Lung (tissue), 12 donors: ENCODE measurements around the gene GGTLC2. TPM values are rescaled to one million over a fixed set of nuclear protein-coding genes. Genes with fewer than 3 reads are reported as not detected.

Experiments
- ATAC-seq: fragments of 200-7000 bp; cut with Tn5 transposase; one replicate; pipeline ENCODE4 v1.9.1; 2020; ENCODE audit warnings: moderate number of reproducible peaks; ENCODE audit not compliant: insufficient read depth, low FRiP score
- DNase-seq, 3 donors: peaks; one replicate each; pipeline ENCODE4 v3.0.0-alpha.2; 2013 to 2017
- H3K27ac ChIP-seq, 2 donors: one replicate each; pipeline ENCODE4 v1.5.1; 2013; ENCODE audit warnings: mild to moderate bottlenecking in 2 of 2, moderate library complexity in 2 of 2, control low read depth in 1 of 2, inconsistent platforms in 1 of 2, low read depth in 1 of 2, low read length in 1 of 2
- H3K27me3 ChIP-seq, 3 donors: one replicate each; pipeline ENCODE4 v1.5.1; 2013; ENCODE audit warnings: low read length in 2 of 3; ENCODE audit not compliant: control insufficient read depth in 3 of 3, insufficient read depth in 3 of 3
- H3K36me3 ChIP-seq, 4 donors: one replicate each; pipeline ENCODE4 v1.5.1; 2013; ENCODE audit warnings: low read length in 4 of 4, mild to moderate bottlenecking in 1 of 4, moderate library complexity in 1 of 4; ENCODE audit not compliant: control insufficient read depth in 4 of 4, insufficient read depth in 4 of 4
- H3K4me1 ChIP-seq, 5 donors: one replicate each; pipeline ENCODE4 v1.5.1; 2013; ENCODE audit warnings: low read length in 5 of 5, mild to moderate bottlenecking in 2 of 5, moderate library complexity in 1 of 5; ENCODE audit not compliant: control insufficient read depth in 5 of 5, insufficient read depth in 5 of 5
- H3K4me3 ChIP-seq: one replicate; pipeline ENCODE4 v1.5.1; 2013; ENCODE audit warnings: mild to moderate bottlenecking, control low read depth, moderate library complexity
- H3K9ac ChIP-seq, 2 donors: one replicate each; pipeline ENCODE4 v1.5.1; 2013; ENCODE audit warnings: low read length in 2 of 2, control low read depth in 1 of 2; ENCODE audit not compliant: insufficient read depth in 1 of 2
- H3K9me3 ChIP-seq, 4 donors: one replicate each; pipeline ENCODE4 v1.5.1; 2013; ENCODE audit warnings: low read length in 3 of 4, mild to moderate bottlenecking in 1 of 4, moderate library complexity in 1 of 4; ENCODE audit not compliant: control insufficient read depth in 4 of 4, insufficient read depth in 3 of 4
- CTCF ChIP-seq: IDR thresholded peaks from 2 replicates; pipeline ENCODE4 v1.5.1; 2012; ENCODE audit warnings: mild to moderate bottlenecking; ENCODE audit errors: control extremely low read depth, extremely low read depth
- WGBS, 2 donors: extraction: QIAGEN DNeasy Blood & Tissue Kit; methylation state at CpG; one replicate each; pipeline ENCODE4 v1.1.7; 2013; 5-methylcytosine and 5-hydroxymethylcytosine counted together
- polyA plus RNA-seq, 2 donors: library from polyadenylated mRNA; stranded (reverse); fragments of 200-250 nt; gene quantifications; one replicate each; pipeline ENCODE4 v1.2.1, GENCODE V29; 2013
- total RNA-seq, 2 donors: library from RNA; depleted of rRNA in 1 of 2; stranded (reverse); fragments of >200 nt in 1 of 2; gene quantifications; one replicate each; pipeline ENCODE4 v1.2.1, GENCODE V29; 2014 to 2021
- donor health status: control.
- donor health status: control.
- donor health status: Bipolar disorder and iron deficiency.
- donor health status: healthy.
- donor health status: DM: yes; HTN: yes; CAD: no.

Gene GGTLC2
- total and polyA plus RNA-seq, 4 donors, result 0.56 to 7.0 (median 0.80) TPM; not detected in 1

GRCh38 chr22:22682807-22683667, 38.6 kb downstream of the GGTLC2 start:
- Histone ChIP-seq H3K9ac (no peak overlapping the region), H3K9me3 (no peaks in the 10 kb centered on the region), H3K27ac (no peak overlapping the region), H3K27me3 (no peaks in the 10 kb centered on the region), H3K4me3 (no peak overlapping the region), H3K4me1 (no peaks in the 10 kb centered on the region), H3K36me3 (no peaks in the 10 kb centered on the region)
- DNase-seq, result no peak
- TF ChIP-seq CTCF, result no peak
- no peak for ATAC-seq
- WGBS, 2 donors, result 78 to 91% methylated on average over 5 of the region's 5 CpGs

- no peak overlapping the region for H3K27ac ChIP-seq
- DNase-seq (no peak), ATAC-seq (no peak)
- 92 to 94% methylated on average over 5 of the region's 5 CpGs for WGBS, 2 donors
- H3K9me3 ChIP-seq, result no peaks in the 10 kb centered on the region
- H3K4me1 ChIP-seq, result no peaks in the 10 kb centered on the region
- no peak overlapping the region for H3K4me3 ChIP-seq
- H3K36me3 ChIP-seq, result no peaks in the 10 kb centered on the region
- no peaks in the 10 kb centered on the region for H3K27me3 ChIP-seq
- TF ChIP-seq CTCF, result no peak
- H3K9ac ChIP-seq, result no peak overlapping the region
Observed at GRCh38 chr22:22683668-22684361, 39.4 kb downstream of the GGTLC2 start.

GRCh38 chr22:22684580-22685561, 40.5 kb downstream of the GGTLC2 start:
- no peak for ATAC-seq
- no peak for TF ChIP-seq CTCF

More at GRCh38 chr22:22684580-22685561, 40.5 kb downstream of the GGTLC2 start:
- Histone ChIP-seq H3K4me3 (no peak overlapping the region), H3K27ac (no peak overlapping the region), H3K27me3 (no peaks in the 10 kb centered on the region), H3K9me3 (no peaks in the 10 kb centered on the region), H3K4me1 (no peaks in the 10 kb centered on the region), H3K9ac (no peak overlapping the region), H3K36me3 (no peaks in the 10 kb centered on the region)
- WGBS, 2 donors, result 58 to 68% methylated on average over 9 of the region's 9 CpGs
- DNase-seq, result peak; percentile 14 to 45 (median 16)
